Thyroid gland (tissue), 4 donors: ENCODE data around the gene PKP2.

ENCODE experiments used
- CTCF ChIP-seq, 6 experiments: fragments of 200-600 bp in 3 of 6; fragments of 450-650 bp in 3 of 6; sonication (generic) in 3 of 6; IDR thresholded peaks; one replicate each; pipeline ENCODE4 v1.5.1; 2016 to 2019; ENCODE audit warnings: antibody characterized with exemption in 6 of 6, mild to moderate bottlenecking in 2 of 6, inconsistent platforms in 1 of 6, moderate library complexity in 1 of 6
- POLR2A ChIP-seq, 2 donors: fragments of 450-650 bp; IDR thresholded peaks; one replicate each; pipeline ENCODE4 v1.6.1; 2017; ENCODE audit warnings: antibody characterized with exemption in 2 of 2, mild to moderate bottlenecking in 2 of 2, moderate library complexity in 1 of 2

- no peak for TF ChIP-seq CTCF (IDR thresholded peaks at IDR 0.05)
- TF ChIP-seq POLR2A (IDR thresholded peaks at IDR 0.05), result no peak
Observed at GRCh38 chr12:32839828-32840227, 56.7 kb downstream of the PKP2 start.
